Erythroblast (primary cell): ENCODE results near the gene DPP9.

Source experiments
- GATA1 ChIP-seq: IDR thresholded peaks from 2 replicates; pipeline ENCODE4 v1.6.1; 2011; ENCODE audit warnings: low read depth, mild to moderate bottlenecking, control low read depth, low read length, moderate library complexity
- POLR2A ChIP-seq: IDR thresholded peaks from 2 replicates; pipeline ENCODE4 v1.6.1; 2011; ENCODE audit warnings: mild to moderate bottlenecking, low read length

DNA sequence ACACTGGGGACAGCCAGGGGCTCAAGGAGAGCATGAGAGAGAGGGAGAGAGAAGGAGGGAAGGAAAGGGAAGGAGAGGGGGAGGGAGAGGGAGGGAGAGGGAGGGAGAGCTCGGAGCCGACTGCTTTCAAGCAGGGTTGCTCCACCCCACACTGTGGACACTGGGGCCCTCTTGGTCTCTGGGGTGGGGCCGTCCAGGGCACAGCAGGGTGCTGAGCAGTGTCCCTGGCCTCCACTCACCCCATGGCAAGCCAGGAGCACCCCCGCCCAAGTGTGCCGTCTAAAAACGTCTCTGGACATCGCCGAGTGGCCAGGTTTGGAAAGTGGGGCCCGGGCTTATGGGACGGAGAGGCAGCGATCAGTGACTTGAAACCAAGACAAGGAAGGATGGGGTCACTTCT lies 20.9 kb downstream of the DPP9 start:
- TF ChIP-seq POLR2A: no peak
- no peak for TF ChIP-seq GATA1
